NT2/D1 (cell line): Measurements from ENCODE around the gene ADGRL4.

Experiments
- DNase-seq: peaks from one replicate; pipeline ENCODE4 v3.0.0-alpha.2; 2011; ENCODE audit warnings: low read depth, low spot score
- H3K27me3 ChIP-seq: 2 replicates; pipeline ENCODE4 v1.6.0; 2011; ENCODE audit warnings: mild to moderate bottlenecking; ENCODE audit not compliant: insufficient read length, insufficient read depth
- H3K36me3 ChIP-seq: 2 replicates; pipeline ENCODE4 v1.6.1; 2011; ENCODE audit warnings: mild to moderate bottlenecking, low read length, mixed read lengths; ENCODE audit not compliant: insufficient read depth, insufficient read length
- H3K4me1 ChIP-seq: 2 replicates; pipeline ENCODE4 v1.5.1; 2011; ENCODE audit not compliant: insufficient read depth, insufficient read length
- H3K4me3 ChIP-seq: 2 replicates; pipeline ENCODE4 v1.5.1; 2011; ENCODE audit warnings: low read depth; ENCODE audit not compliant: insufficient read length
- H3K9ac ChIP-seq: 2 replicates; pipeline ENCODE4 v1.6.0; 2011; ENCODE audit warnings: low read depth; ENCODE audit not compliant: insufficient read length
- H3K9me3 ChIP-seq: 2 replicates; pipeline ENCODE4 v1.5.1; 2011; ENCODE audit warnings: mild to moderate bottlenecking, low read length; ENCODE audit not compliant: insufficient read depth
- SUZ12 ChIP-seq: IDR thresholded peaks from 2 replicates; pipeline ENCODE4 v1.6.1; 2011; ENCODE audit not compliant: insufficient read length, insufficient read depth; ENCODE audit errors: extremely low read depth
- YY1 ChIP-seq: IDR thresholded peaks from 2 replicates; pipeline ENCODE4 v1.6.1; 2011; ENCODE audit not compliant: insufficient read length, insufficient read depth
- ZNF274 ChIP-seq: IDR thresholded peaks from 2 replicates; pipeline ENCODE4 v1.6.1; 2011; ENCODE audit warnings: mild to moderate bottlenecking, low read depth, low read length

Gene ADGRL4

DNA sequence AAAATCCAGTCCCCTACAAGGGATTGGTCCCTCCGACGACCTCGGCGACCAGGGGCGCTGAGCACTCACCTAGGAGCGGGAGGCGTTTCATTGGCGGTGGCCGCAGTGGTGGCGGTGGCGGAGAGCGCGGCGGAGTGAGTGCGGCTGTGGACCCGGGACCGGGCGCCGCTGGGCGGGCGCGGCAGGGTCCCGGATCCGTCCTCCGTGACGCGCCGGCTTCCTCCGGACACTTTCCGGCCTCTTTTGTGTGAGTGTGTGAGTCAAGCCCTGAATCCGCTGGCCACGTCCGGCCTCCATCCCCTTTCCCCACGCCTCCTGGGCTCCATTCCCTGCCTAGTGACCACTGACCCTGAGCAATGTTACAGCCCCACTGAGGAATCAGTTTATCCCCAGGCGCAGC is at the start of gene ADGRL4:
TSS of gene ADGRL4 (minus strand) at position 167 of the 400 bp plus-strand sequence. CDS start at position 91, 76 bp downstream.
- no peak for DNase-seq
- peak within 1 kb of the TSS; percentile 9 for H3K4me3 ChIP-seq
- H3K27me3 ChIP-seq: no peaks in the 10 kb centered on the region
- H3K9me3 ChIP-seq: no peaks in the 10 kb centered on the region
- H3K36me3 ChIP-seq: no peaks in the 10 kb centered on the region
- no peaks in the 10 kb centered on the region for H3K4me1 ChIP-seq
- TF ChIP-seq SUZ12 (no peak), YY1 (no peak)
- H3K9ac ChIP-seq: no peak within 1 kb of the TSS

DNA sequence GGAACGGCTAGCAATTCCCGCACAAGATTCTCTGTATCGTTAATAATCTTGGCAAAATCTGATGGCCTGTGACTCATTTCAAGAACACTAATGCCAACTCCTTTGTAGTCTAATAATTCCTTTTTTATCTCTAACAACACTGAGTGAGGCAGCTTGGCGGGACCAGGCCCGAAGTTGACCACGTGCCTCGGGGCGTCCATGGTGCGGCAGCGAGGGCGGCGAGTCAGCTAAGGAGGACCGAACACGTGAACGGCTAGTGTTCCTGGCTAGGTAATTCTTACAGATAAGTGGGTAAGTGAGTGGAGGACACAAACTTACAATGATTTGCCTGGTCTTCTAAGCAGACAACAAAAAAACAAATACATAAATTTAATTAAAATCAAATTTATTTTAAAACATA is 49.3 kb upstream of the ADGRL4 start:
- DNase-seq: no peak
- no peak overlapping the region for H3K9ac ChIP-seq
- TF ChIP-seq ZNF274 (no peak), SUZ12 (no peak), YY1 (no peak)
- H3K9me3 ChIP-seq: no peaks in the 10 kb centered on the region; the same call in 1 of the 2 replicates
- H3K4me1 ChIP-seq: no peaks in the 10 kb centered on the region
- no peaks in the 10 kb centered on the region for H3K36me3 ChIP-seq
- H3K27me3 ChIP-seq: no peaks in the 10 kb centered on the region
- no peak overlapping the region for H3K4me3 ChIP-seq

DNA sequence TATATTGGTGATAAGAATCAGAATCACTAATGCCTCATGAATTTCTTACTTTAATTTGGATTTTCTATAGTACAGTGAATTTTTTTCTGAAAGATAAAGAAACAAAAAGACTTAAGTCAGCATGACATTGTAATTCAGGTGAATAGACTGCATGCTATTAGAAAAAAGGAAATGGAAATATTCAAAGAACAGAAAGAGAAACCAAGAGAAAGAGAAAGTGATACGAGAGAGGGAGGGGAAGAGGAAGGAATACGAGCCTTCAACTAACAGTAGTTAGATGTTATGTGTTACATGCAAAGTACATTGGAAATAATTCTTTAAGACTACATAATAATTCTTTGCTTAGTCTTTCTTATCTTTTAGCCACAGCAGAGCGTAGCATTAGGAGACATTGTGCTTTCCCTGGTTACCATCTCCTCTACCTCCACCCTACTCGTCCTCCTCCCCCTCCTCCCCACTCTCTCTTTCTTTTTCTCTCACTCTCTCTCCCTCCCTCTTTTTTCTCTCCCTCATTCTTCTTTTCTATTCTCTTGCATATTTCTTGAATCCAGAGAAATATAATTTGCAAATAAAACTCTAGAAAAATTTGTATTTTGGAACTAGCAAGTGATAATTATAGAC is 46.4 kb upstream of the ADGRL4 start:
- DNase-seq: no peak
- Histone ChIP-seq H3K4me3 (no peak overlapping the region), H3K36me3 (no peaks in the 10 kb centered on the region), H3K27me3 (no peaks in the 10 kb centered on the region), H3K9ac (no peak overlapping the region), H3K4me1 (no peaks in the 10 kb centered on the region), H3K9me3 (no peaks in the 10 kb centered on the region; the same call in 1 of the 2 replicates)
- no peak for TF ChIP-seq SUZ12
- no peak for TF ChIP-seq ZNF274
- TF ChIP-seq YY1: no peak

DNA sequence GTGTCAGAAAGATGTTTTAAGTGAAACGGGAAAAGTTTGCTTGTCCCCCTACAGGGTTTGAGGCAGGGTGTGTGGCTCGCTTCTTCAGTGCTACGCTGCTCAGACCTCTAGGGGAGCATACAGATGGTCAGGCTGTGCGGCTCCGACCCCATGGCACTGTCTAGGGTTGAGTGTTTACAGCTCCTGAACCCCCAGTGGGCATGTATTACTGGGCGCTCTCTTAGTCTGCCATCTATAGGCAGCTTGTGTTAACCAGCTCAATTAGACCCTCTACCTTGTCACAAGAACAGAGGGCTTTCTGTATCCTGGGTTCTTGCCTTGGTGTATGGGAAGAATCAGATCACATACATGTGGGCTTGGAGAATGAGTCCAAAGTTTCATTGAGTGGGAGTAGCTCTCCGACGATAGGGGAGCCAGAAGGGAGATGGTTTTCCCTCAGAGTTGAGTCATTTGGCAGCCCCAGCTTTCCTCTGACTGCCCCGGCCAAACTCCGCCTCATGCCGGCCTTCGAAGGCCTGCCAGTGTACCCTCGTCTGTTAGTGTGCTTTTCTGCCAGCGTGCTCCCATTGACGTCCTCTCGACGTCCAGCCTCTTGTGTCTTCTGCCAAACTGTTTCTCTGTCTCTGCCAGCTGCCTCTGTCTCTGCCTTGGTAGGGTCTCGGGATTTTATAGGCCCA is 38.6 kb upstream of the ADGRL4 start:
- H3K4me1 ChIP-seq: no peaks in the 10 kb centered on the region
- no peaks in the 10 kb centered on the region for H3K27me3 ChIP-seq
- H3K9me3 ChIP-seq: no peaks in the 10 kb centered on the region

DNA sequence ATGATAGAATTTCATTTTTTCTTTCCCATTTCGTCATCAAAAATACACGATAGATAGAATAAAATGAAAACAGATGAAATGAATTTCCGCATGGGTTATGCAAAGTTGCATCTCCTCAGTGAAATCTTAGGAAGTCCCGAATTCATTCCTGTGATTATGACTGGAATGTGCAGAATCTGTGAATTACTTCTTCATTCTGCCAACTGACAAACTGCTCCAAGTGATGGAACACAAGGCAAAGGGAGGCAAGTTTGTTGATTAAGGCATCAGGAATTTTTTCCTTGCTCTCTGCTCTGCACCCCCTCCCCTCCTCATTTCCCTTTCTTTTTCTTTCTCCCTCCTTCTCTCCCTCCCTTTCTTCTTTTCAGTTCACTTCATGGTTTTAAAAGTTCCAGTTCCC is 37.0 kb upstream of the ADGRL4 start:
- Histone ChIP-seq H3K4me1 (no peaks in the 10 kb centered on the region), H3K27me3 (no peaks in the 10 kb centered on the region), H3K9ac (no peak overlapping the region), H3K4me3 (no peak overlapping the region), H3K9me3 (peaks cover 8% of the 10 kb centered on the region; the same call in 1 of the 2 replicates), H3K36me3 (no peaks in the 10 kb centered on the region)
- DNase-seq: no peak
- TF ChIP-seq SUZ12: no peak

More for the DNA sequence above, 38.6 kb upstream of the ADGRL4 start:
- Histone ChIP-seq H3K4me3 (no peak overlapping the region), H3K9ac (no peak overlapping the region), H3K36me3 (no peaks in the 10 kb centered on the region)
- no peak for DNase-seq
- no peak for TF ChIP-seq SUZ12
- no peak for TF ChIP-seq ZNF274
- TF ChIP-seq YY1: no peak

DNA sequence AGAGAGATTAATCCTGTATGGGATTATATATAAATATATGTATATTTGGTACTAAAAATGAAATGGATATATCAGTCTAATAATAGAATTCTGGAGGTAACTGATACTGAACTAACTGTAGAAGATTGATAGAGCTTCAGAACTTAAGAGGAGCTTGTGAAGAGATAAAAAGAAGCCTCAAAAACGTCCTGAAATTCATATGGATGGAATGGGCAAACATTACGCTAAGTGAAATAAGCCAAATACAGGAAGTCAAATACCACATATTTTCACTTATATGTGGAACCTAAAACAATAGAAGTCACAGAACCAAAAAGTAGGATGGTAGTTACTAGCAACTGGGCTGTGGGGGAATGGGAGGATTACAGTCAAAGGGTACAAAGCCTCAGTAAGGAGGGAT is 36.0 kb upstream of the ADGRL4 start:
- H3K36me3 ChIP-seq: no peaks in the 10 kb centered on the region
- DNase-seq: no peak
- TF ChIP-seq ZNF274 (no peak), SUZ12 (no peak), YY1 (no peak)
- H3K9me3 ChIP-seq: peaks cover 17% of the 10 kb centered on the region
- H3K4me3 ChIP-seq: no peak overlapping the region
- no peak overlapping the region for H3K9ac ChIP-seq
- no peaks in the 10 kb centered on the region for H3K4me1 ChIP-seq
- no peaks in the 10 kb centered on the region for H3K27me3 ChIP-seq

DNA sequence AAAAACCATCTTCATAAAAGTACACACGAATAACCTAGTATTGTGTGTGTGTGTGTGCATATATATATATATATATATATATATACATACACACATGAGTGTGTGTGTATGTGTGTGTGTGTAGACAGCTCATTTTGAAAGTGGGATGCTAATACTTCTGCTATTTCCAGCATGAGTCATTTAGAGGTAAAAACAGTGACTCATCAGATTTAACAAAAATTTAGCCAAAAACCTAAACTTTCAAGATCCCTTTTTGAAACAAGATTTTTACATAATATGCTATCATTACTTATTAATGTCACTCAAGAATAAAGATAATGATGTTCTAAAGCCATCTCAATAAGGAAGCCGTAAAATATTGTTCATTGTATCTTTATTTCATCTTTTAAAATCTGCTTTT is 35.6 kb upstream of the ADGRL4 start:
- Histone ChIP-seq H3K9ac (no peak overlapping the region), H3K4me1 (no peaks in the 10 kb centered on the region), H3K9me3 (peaks cover 21% of the 10 kb centered on the region), H3K36me3 (no peaks in the 10 kb centered on the region), H3K27me3 (no peaks in the 10 kb centered on the region), H3K4me3 (no peak overlapping the region)
- TF ChIP-seq SUZ12 (no peak), ZNF274 (no peak)
- no peak for DNase-seq
